Stimulated activated CD8-positive, alpha-beta memory T cell treated with anti-CD3 and anti-CD28 coated beads, Interleukin-12 subunit alpha, Interleukin-12 subunit beta, amount 100 ng/mL, for 24 hours (primary cell): ENCODE data around the gene ARSG.
"Not testable (repeated sequence)": the region's sequence is repeated elsewhere in the genome, so short reads cannot be mapped to it uniquely, and the experiment has no call there.

Experiments used
- DNase-seq: peaks from one replicate; pipeline ENCODE4 v3.0.0-alpha.2; 2020; ENCODE audit errors: extremely low read depth

The ARSG gene

DNA sequence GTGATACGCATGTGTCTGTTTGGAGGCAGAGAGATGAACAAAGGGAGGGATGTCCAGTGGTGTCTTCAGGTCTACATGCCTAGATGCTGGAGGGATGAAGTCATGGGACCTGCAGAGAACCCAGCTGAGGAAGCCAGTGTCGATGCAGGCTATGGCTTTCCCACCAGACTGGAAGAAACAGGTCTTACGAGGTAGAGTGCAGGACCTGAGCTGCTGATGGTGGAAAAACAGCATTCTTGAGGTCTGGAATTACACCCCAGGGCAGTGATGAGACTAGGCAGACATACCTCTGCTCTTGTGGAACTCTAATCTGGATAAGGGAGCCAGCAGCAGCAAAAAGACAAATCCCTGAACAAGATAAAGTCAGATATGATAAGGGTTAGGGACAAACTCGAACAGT lies 37.4 kb downstream of the ARSG start:
- no peak for DNase-seq

DNA sequence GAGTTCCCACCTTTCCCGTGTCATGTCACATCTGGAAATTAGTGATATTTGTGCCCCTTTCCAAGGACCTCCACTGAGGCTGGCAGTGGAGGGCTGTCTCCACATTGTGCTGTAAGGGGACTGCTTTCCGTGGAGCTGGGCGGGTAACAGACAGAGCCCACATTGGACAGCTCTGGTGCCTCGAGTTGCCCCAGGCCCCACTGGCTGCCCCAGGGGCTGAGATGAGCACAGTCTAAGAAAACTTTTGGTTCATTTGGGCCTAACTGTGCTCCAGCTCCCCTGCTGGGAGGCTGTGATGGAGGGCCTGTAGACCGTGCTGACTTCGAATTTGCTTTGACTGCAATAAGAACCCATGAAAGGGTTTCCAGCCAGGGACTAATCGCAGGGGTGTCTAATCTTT lies 38.0 kb downstream of the ARSG start:
- no peak for DNase-seq

DNA sequence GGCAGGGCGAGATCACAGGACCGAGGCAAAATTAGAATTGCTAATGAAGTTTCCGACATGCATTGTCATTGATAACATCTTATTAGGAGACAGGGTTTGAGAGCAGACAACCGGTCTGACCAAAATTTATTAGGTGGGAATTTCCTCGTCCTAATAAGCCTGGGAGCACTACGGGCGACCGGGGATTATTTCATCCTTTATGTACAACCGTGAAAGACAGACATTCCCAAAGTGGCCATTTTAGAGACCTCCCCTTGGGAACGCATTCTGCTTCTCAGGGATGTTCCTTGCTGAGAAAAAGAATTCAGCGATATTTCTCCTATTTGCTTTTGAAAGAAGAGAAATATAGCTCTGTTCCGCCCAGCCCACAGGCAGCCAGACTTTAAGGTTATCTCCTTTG lies 40.6 kb downstream of the ARSG start:
- not testable (repeated sequence) for DNase-seq

DNA sequence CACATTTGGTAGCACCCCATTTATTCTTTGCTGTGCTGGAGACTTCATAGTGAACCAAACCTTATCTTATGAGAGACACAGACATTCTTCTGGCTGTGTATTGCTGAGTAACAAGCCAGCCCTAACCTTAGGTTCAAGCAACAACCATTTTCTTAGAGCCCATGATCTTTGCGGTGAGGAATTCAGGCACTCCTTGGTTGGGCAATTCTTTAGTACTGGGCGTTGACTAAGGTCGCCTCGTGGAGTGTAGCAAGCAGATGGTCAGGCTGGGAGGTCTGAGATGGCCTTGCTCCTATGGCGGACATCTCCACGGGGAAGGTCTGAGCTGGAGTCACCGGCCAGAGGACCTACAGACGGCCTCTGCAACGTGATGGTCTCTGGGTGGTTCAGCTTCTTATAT lies 43.1 kb downstream of the ARSG start:
- no peak for DNase-seq

DNA sequence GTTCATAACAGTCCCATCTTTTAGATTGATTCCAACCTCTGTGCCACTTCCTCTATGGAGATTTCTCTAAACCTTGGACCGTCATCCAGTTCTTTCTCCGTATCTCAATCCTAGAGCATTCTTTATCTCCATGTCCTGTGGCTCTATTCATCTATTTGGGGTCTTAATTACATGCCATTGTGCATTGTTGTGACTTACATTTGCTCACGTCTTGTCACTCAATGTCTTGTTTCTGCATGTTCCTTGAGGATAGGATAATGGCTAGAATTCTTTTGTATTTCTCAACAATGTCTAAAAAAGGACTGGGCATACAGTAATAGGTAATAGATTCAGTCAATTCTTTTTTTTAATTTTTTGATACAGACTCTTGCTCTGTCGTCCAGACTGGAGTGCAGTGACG lies 50.2 kb downstream of the ARSG start:
- DNase-seq: no peak

DNA sequence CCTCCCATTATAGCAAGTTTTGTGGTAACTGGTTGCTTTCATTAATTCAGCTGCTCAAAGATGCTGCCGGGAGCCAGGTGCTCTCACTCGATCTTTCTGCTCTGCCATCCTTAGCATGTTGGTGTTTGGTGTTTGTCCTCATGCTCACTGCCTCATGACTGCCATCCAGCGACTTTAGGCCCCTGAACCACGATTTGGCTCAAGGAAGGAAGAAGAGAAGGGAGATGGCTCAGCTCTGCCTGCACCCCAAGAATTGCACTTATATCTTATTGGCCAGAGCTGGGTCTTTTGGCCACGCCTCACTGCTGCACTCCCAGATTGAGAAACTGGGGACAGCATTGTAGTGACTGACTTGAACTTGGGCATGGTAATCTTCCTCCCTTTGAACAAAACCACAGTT lies 52.7 kb downstream of the ARSG start:
- no peak for DNase-seq

DNA sequence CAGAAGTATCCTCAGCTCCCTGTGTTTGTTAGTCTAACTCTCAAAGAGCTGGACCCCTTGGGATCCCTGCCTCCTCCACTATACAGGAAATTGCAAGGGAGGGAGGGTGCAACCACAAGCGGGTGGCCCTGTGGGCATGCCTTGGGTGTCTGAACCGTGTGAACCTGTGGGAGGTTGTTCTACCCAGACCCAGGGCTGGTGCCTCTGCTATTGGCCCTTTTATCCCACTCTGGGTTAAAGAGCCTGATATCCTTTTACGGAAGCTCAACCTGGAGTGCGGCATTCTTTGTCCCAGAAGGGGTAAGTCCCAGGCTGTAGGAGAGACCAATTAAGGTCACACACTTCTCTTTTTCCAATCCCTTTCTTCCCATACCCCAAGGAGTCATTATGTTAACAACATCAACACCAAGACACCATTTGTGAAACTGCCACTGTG lies 53.4 kb downstream of the ARSG start:
- no peak for DNase-seq

DNA sequence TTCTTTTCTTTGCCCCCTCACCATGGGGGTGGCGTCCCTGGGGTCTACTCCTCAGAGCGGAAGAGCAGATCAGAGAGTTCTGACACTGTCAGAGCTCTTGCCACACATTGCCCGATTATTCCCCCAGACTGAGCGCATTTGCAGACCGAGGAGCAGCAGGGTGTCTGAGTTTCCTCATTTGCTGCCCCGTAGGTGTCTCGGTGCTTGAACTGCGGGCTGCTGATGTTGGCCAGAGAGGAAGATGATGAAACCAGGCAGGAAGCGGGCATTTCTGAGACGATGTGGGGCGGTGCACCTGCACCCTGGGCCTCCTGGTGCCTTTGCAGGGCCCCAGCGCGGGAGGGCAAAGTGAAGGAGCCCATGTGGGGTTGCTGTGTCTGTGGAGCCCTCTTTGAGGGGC lies 55.2 kb downstream of the ARSG start:
- peak; percentile 26 for DNase-seq

DNA sequence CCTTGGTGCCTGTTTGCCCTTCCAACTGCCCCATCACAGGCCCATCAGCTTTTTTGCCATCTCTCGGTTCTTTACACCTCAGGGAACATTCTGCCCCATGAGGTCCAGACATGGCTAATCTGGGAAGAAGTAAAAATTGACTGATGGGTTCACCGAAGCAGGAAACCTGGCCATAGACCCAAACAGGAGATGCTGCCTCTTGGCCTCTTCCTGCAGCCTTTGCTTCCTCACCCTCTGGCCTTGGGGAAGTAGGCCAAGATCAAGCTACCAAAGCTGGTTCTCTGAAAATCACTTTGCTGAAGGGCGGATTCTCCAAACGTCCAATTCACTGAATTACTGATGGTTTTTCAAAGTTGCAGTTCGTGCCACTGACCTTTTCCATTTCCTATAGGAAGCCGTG lies 56.1 kb downstream of the ARSG start:
- DNase-seq: no peak

DNA sequence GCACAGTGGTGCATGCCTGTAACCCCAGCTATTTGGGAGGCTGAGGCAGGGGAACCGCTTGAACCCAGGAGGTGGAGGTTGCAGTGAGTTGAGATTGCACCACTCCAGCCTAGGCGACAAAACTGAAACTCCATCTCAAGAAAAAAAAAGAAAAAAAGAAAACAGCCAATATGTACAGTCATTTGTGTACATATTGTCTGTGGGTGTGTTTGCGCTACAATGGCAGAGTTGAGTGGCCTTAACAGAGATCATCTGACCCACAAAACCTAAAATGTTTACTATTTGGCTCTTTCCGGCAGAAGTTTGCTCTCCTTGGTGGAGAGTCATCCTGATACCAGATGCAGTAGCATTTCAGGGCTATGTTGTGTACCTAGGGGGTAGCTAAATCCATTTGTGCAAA lies 57.9 kb downstream of the ARSG start:
- DNase-seq: no peak

DNA sequence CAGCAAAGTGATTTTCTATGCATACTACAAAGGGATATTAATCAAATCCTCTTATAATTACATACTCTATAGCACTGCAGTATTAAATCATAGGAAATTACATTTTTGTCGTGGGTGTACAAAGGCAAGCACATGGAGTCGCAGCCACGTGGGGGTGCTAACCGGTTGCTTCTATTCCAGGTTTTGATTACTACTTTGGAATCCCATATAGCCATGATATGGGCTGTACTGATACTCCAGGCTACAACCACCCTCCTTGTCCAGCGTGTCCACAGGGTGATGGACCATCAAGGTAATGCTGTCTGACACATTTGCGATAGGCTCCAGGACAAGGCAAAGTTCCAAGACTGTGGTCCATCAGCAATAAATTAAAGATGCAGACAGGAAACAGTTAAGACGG lies 60.1 kb downstream of the ARSG start:
- DNase-seq: no peak

DNA sequence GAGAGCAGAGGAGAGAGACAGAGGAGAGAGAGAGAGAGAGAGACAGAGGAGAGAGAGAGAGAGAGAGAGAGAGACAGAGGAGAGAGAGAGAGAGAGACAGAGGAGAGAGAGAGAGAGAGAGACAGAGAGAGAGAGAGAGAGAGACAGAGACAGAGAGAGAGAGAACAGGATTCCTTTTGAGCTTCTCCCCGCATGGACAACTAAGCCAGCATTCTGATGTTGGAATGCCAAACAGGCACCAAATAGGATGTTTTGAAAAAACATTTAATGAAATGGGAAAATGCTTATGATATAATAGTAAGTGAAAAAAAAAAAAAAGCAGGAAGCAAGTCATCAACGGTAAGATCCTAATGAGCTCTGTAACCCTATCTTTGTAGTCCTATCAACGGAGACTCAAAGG lies 60.7 kb downstream of the ARSG start:
- DNase-seq: no peak

DNA sequence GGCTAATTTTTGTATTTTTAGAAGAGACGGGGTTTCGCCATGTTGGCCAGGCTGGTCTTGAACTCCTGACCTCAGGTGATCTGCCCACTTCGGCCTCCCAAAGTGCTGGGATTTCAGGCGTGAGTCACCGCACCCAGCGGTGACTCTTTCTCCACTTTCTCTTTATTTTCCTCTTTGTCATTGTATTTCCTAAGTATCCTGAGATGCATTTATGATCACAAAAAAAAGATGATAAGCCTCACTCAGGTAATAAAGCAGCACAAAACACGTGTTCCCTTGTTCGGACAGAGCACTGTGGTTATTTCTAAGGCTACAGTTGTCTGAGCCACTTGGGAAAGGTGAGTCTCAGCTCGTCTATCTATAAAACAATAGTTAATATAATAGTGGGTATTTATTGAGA lies 61.4 kb downstream of the ARSG start:
- not testable (repeated sequence) for DNase-seq

DNA sequence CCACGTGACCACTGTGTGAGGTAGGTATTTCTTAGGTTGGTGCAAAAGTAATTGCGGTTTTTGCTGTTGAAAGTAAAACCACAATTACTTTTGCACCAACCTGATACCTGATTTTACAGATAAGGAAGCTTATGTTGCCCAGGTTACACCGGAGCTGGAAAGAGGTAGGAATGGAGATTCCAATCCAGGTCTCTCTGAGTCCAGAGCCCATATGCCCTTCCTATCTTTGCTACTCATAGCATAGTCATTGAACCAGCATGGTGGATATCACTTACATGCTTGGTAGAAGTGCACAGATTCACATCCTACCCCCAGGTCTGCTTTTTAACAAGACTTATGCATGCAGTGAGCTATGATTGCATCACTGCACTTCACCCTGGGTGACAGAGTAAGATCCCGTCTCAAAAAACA lies 61.8 kb downstream of the ARSG start:
- DNase-seq: no peak

DNA sequence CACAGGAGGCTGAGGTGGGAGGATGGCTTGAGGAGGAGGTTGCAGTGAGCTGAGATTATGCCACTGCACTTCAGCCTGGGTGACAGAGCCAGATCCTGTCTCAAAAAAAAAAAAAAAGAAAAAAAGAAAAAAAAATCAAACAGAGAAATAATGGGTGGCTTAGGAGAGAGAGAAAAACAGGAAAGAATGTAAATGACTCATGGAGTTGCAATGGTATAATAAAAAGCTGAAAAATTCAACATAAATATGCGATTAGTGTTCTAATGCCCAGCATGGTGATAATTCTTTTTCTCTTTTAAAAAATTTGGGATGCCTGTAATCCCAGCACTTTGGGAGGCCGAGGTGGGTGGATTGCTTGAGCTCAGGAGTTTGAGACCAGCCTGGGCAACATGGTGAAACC lies 63.0 kb downstream of the ARSG start:
- not testable (repeated sequence) for DNase-seq

DNA sequence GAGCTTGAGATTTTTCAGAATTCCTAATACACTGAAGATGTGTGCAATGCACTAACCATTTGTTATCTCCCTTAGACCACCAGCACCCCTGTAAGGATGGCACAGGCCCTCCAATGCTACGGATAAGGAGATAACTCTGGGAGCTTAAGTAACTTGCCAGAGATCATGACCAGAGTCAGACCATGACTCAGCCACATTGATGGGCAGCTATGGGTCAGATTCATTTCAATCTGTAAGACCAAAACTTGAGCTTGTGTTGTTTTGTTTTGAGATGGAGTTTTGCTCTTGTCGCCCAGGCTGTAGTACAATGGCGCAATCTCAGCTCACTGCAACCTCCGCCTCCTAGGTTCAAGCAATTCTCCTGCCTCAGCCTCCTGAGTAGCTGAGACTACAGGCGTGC lies 63.8 kb downstream of the ARSG start:
- not testable (repeated sequence) for DNase-seq

DNA sequence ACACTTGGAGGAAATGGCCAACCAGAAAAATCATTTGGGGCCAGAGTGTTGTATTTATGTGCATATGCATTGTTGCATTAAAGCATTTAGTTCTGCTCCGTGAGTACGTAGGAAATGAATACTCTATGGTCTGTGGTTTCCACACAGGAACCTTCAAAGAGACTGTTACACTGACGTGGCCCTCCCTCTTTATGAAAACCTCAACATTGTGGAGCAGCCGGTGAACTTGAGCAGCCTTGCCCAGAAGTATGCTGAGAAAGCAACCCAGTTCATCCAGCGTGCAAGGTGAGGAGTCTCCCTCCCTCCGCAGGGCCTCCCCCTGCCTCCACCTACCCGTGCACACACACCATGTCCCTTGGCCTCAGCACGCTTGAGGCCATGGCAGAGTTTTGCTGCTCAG lies 65.2 kb downstream of the ARSG start:
- peak; percentile 37 for DNase-seq

DNA sequence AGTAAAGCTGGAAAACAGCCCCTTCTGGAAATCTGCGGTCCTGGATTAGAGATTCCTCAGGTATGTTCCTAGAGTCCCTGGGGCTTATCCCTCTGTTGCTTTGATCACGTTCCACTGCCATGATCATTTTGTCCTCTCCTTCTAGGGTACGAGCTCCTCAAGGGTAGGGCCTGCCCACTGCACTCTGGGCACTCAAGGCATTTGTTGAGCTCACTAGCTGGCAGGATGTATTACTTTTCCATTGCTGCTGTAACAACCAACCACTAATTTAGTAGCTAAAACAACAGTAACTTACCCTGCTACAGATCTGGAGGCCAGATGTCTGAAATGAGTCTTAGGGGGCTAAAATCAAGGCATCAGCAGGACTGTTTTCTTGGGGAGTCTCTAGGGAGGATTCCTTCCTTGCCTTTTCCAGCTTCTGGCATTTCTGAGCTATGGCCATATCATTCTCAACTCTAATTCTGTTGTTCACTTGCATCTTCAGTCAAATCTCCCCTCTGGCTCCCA lies 65.7 kb downstream of the ARSG start:
- DNase-seq: no peak

DNA sequence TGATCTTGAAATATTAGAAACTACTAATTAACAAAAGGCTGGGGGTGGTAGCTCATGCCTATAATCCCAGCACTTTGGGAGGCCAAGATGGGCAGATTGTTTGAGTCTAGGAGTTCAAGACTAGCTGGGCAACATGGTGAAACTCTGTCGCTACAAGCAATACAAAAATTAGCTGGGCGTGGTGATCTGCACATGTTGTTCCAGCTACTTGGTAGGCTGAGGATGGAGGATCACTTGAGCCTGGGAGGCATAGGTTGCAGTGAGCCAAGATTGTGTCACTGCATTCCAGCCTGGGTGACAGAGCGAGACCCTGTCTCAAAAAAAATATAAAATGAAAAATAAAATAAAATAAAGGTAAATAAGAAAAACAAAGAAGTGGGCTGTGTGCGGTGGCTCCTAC lies 66.6 kb downstream of the ARSG start:
- no peak for DNase-seq

DNA sequence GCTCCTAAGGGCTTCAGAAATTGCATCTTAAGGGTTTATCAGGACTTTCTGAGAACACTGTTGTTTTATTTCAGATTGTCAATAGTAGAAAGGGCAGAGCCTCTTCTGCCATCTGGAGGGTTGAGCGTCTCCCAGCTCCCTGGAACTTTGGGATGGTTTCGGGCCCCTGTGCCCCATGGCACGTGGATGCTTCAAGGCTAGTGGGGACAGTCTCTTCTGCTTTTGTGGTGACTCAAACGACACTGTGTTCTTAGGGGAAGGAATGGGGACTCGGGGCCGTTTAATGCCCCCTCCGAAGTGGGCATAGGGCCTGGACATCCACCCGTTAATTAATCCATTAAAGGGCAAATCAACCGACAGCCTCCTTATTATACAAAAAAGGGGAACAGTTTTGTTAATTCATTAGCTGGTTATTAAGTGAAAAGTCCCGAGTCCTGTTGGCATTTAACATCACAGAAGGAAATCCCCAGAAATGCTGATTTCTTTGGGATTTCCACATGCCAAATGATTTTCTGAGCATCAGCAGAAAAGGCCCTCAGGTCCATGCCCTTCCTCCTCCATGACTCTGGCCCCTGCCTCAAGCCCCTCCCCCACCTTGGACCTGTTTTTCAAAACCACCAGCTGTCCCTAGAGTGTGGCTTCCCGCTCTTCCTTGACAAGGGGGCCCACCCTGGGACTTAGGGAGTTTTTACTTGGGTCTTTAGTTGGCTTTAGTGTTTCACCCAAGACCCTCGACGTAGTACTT lies 68.7 kb downstream of the ARSG start:
- no peak for DNase-seq

DNA sequence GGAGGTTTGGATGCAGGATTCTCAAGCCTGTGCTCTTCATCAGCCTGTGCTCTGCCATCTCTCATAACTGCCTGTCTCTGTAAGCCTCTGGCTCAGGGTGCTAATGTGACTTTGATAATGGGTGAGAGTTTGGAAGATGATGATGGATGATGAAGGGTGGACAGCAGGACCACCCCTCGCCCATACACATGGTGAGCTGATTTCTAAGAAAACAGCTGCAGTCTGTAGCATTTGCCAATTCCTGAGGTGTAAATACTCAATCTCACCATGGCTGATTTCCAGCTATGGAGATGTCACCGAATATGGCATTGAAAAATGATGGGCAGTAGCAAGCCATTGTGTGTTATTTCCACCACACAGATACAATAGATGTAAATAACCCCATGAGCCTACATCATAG lies 74.2 kb downstream of the ARSG start:
- no peak for DNase-seq

DNA sequence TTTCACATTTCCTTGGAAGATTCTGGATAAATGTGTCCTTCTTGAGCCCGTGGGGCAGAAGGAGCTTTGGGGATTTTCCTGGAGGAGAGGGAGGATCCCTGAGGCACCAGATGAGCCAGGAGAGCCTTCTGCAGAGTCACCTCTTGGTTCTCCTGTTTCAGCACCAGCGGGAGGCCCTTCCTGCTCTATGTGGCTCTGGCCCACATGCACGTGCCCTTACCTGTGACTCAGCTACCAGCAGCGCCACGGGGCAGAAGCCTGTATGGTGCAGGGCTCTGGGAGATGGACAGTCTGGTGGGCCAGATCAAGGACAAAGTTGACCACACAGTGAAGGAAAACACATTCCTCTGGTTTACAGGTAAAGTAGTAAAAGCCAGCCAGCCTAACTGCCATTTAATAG lies 77.1 kb downstream of the ARSG start:
- no peak for DNase-seq

DNA sequence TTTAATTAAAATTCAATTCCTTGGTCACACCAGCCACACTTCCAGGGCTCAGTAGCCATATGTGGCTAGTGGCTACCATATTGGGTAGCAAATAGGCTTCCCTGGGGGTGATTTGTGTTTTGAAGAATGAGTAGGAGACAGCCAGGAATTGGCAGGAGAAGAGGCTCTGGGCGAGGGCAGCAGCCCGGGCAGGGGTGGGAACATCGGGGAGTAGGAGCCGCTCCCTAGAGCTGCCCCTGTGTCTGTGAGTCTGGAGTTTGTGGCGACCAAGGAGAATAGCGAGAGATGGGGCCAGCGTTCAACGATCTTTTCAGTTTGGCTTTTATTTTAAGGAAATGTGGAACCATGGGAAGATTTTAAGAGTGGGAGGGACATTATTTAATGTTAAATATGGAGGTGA lies 84.3 kb downstream of the ARSG start:
- no peak for DNase-seq

DNA sequence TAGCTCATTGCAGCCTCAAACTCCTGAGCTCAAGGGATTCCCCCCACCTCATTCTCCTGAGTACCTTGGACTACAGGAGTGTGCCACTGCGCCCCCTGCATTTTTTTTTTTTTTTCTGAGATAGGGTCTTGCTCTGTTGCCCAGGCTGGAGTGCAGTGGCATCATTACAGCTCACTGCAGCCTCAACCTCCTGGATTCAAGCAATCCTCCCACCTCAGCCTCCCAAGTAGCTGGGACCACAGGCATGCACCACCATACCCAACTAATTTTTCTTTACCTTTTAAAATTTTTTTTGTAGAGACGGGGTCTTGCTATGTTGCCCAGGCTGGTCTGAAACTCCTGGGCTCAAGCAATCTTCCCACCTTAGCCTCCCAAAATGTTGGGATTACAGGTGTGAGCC lies 84.9 kb downstream of the ARSG start:
- not testable (repeated sequence) for DNase-seq
